Measurements from ENCODE around the gene DCHS1. TPM values are rescaled to one million over a fixed set of nuclear protein-coding genes. Genes with fewer than 3 reads are reported as not detected.

The DCHS1 gene
- polyA plus RNA-seq, 2 donors: 1.7 to 2.0 TPM

GRCh38 chr11:6648501-6648900 is 7.1 kb downstream of the DCHS1 start:
- Histone ChIP-seq H3K9me3 (ENCODE audit: control insufficient read depth in 2 of 2, insufficient read depth in 1 of 2, low read depth in 1 of 2, low read length in 1 of 2) (no peaks in the 10 kb centered on the region), H3K27me3 (ENCODE audit: control insufficient read depth in 1 of 2, insufficient read depth in 2 of 2, low read length in 2 of 2) (no peaks in the 10 kb centered on the region), H3K27ac (ENCODE audit: low read depth in 2 of 2, low read length in 1 of 2) (no peak overlapping the region), H3K36me3 (ENCODE audit: control insufficient read depth in 2 of 2, insufficient read depth in 2 of 2, low read length in 1 of 2) (no peaks in the 10 kb centered on the region), H3K4me3 (ENCODE audit: low read depth in 1 of 2, low read length in 2 of 2) (no peak overlapping the region), H3K4me1 (ENCODE audit: control insufficient read depth in 2 of 2, insufficient read depth in 2 of 2, low read length in 1 of 2) (peaks cover 3 to 9% of the 10 kb centered on the region in 2 donors)
- WGBS, 2 donors: 66 to 67% methylated on average over 1 of the region's 1 CpG

- no peaks in the 10 kb centered on the region for H3K27me3 ChIP-seq (ENCODE audit: control insufficient read depth in 1 of 2, insufficient read depth in 2 of 2, low read length in 2 of 2)
- H3K9me3 ChIP-seq (ENCODE audit: control insufficient read depth in 2 of 2, insufficient read depth in 1 of 2, low read depth in 1 of 2, low read length in 1 of 2): no peaks in the 10 kb centered on the region
- H3K27ac ChIP-seq (ENCODE audit: low read depth in 2 of 2, low read length in 1 of 2): no peak overlapping the region
- H3K4me3 ChIP-seq (ENCODE audit: low read depth in 1 of 2, low read length in 2 of 2): no peak overlapping the region
- H3K4me1 ChIP-seq (ENCODE audit: control insufficient read depth in 2 of 2, insufficient read depth in 2 of 2, low read length in 1 of 2): peaks cover 3 to 9% of the 10 kb centered on the region in 2 donors
- H3K36me3 ChIP-seq (ENCODE audit: control insufficient read depth in 2 of 2, insufficient read depth in 2 of 2, low read length in 1 of 2): no peaks in the 10 kb centered on the region
- 88 to 90% methylated on average over 2 of the region's 2 CpGs for WGBS, 2 donors
These were observed 7.8 kb downstream of the DCHS1 start for GRCh38 chr11:6647836-6648235.

GRCh38 chr11:6646918-6647679 is 8.5 kb downstream of the DCHS1 start:
- Histone ChIP-seq H3K9me3 (ENCODE audit: control insufficient read depth in 2 of 2, insufficient read depth in 1 of 2, low read depth in 1 of 2, low read length in 1 of 2) (no peaks in the 10 kb centered on the region), H3K27me3 (ENCODE audit: control insufficient read depth in 1 of 2, insufficient read depth in 2 of 2, low read length in 2 of 2) (no peaks in the 10 kb centered on the region), H3K4me3 (ENCODE audit: low read depth in 1 of 2, low read length in 2 of 2) (no peak overlapping the region), H3K4me1 (ENCODE audit: control insufficient read depth in 2 of 2, insufficient read depth in 2 of 2, low read length in 1 of 2) (peaks cover 3 to 9% of the 10 kb centered on the region in 2 donors), H3K27ac (ENCODE audit: low read depth in 2 of 2, low read length in 1 of 2) (peak overlapping the region; percentile 45 to 57), H3K36me3 (ENCODE audit: control insufficient read depth in 2 of 2, insufficient read depth in 2 of 2, low read length in 1 of 2) (no peaks in the 10 kb centered on the region)
- 48 to 51% methylated on average over 9 of the region's 9 CpGs for WGBS, 2 donors

- Histone ChIP-seq H3K27ac (ENCODE audit: low read depth in 2 of 2, low read length in 1 of 2) (peak overlapping the region; percentile 45 to 57), H3K27me3 (ENCODE audit: control insufficient read depth in 1 of 2, insufficient read depth in 2 of 2, low read length in 2 of 2) (no peaks in the 10 kb centered on the region), H3K4me3 (ENCODE audit: low read depth in 1 of 2, low read length in 2 of 2) (no peak overlapping the region), H3K9me3 (ENCODE audit: control insufficient read depth in 2 of 2, insufficient read depth in 1 of 2, low read depth in 1 of 2, low read length in 1 of 2) (no peaks in the 10 kb centered on the region), H3K36me3 (ENCODE audit: control insufficient read depth in 2 of 2, insufficient read depth in 2 of 2, low read length in 1 of 2) (no peaks in the 10 kb centered on the region), H3K4me1 (ENCODE audit: control insufficient read depth in 2 of 2, insufficient read depth in 2 of 2, low read length in 1 of 2) (peaks cover 3 to 9% of the 10 kb centered on the region in 2 donors)
- 41 to 54% methylated on average over 3 of the region's 3 CpGs for WGBS, 2 donors
These were observed 9.1 kb downstream of the DCHS1 start for GRCh38 chr11:6646576-6646917.

- Histone ChIP-seq H3K4me3 (ENCODE audit: low read depth in 1 of 2, low read length in 2 of 2) (no peak overlapping the region), H3K27me3 (ENCODE audit: control insufficient read depth in 1 of 2, insufficient read depth in 2 of 2, low read length in 2 of 2) (no peaks in the 10 kb centered on the region), H3K9me3 (ENCODE audit: control insufficient read depth in 2 of 2, insufficient read depth in 1 of 2, low read depth in 1 of 2, low read length in 1 of 2) (no peaks in the 10 kb centered on the region), H3K36me3 (ENCODE audit: control insufficient read depth in 2 of 2, insufficient read depth in 2 of 2, low read length in 1 of 2) (no peaks in the 10 kb centered on the region), H3K4me1 (ENCODE audit: control insufficient read depth in 2 of 2, insufficient read depth in 2 of 2, low read length in 1 of 2) (peaks cover 5 to 9% of the 10 kb centered on the region in 2 donors), H3K27ac (ENCODE audit: low read depth in 2 of 2, low read length in 1 of 2) (peak overlapping the region; percentile 35 to 45)
- WGBS, 2 donors: 59 to 62% methylated on average over 12 of the region's 12 CpGs
These were observed 9.5 kb downstream of the DCHS1 start for GRCh38 chr11:6646071-6646470.

- no peak overlapping the region for H3K27ac ChIP-seq (ENCODE audit: low read depth in 2 of 2, low read length in 1 of 2)
- H3K4me3 ChIP-seq (ENCODE audit: low read depth in 1 of 2, low read length in 2 of 2): no peak overlapping the region
- H3K9me3 ChIP-seq (ENCODE audit: control insufficient read depth in 2 of 2, insufficient read depth in 1 of 2, low read depth in 1 of 2, low read length in 1 of 2): no peaks in the 10 kb centered on the region
- 81 to 85% methylated on average over 7 of the region's 7 CpGs for WGBS, 2 donors
- H3K27me3 ChIP-seq (ENCODE audit: control insufficient read depth in 1 of 2, insufficient read depth in 2 of 2, low read length in 2 of 2): no peaks in the 10 kb centered on the region
- H3K4me1 ChIP-seq (ENCODE audit: control insufficient read depth in 2 of 2, insufficient read depth in 2 of 2, low read length in 1 of 2): peaks cover 6 to 9% of the 10 kb centered on the region in 2 donors
- peaks cover 0 to 2% of the 10 kb centered on the region in 2 donors for H3K36me3 ChIP-seq (ENCODE audit: control insufficient read depth in 2 of 2, insufficient read depth in 2 of 2, low read length in 1 of 2)
These were observed 12.7 kb downstream of the DCHS1 start for GRCh38 chr11:6642957-6643356.

- Histone ChIP-seq H3K36me3 (ENCODE audit: control insufficient read depth in 2 of 2, insufficient read depth in 2 of 2, low read length in 1 of 2) (peaks cover 0 to 2% of the 10 kb centered on the region in 2 donors), H3K27me3 (ENCODE audit: control insufficient read depth in 1 of 2, insufficient read depth in 2 of 2, low read length in 2 of 2) (no peaks in the 10 kb centered on the region), H3K9me3 (ENCODE audit: control insufficient read depth in 2 of 2, insufficient read depth in 1 of 2, low read depth in 1 of 2, low read length in 1 of 2) (no peaks in the 10 kb centered on the region), H3K4me3 (ENCODE audit: low read depth in 1 of 2, low read length in 2 of 2) (no peak overlapping the region), H3K4me1 (ENCODE audit: control insufficient read depth in 2 of 2, insufficient read depth in 2 of 2, low read length in 1 of 2) (peaks cover 1 to 6% of the 10 kb centered on the region in 2 donors), H3K27ac (ENCODE audit: low read depth in 2 of 2, low read length in 1 of 2) (no peak overlapping the region)
- 95 to 96% methylated on average over 26 of the region's 26 CpGs for WGBS, 2 donors
These were observed 14.5 kb downstream of the DCHS1 start for GRCh38 chr11:6640985-6641701.

- no peaks in the 10 kb centered on the region for H3K9me3 ChIP-seq (ENCODE audit: control insufficient read depth in 2 of 2, insufficient read depth in 1 of 2, low read depth in 1 of 2, low read length in 1 of 2)
- WGBS, 2 donors: 95 to 96% methylated on average over 36 of the region's 36 CpGs
These were observed 15.3 kb downstream of the DCHS1 start for GRCh38 chr11:6640036-6640984.

GRCh38 chr11:6638429-6638828 is 17.2 kb downstream of the DCHS1 start:
- WGBS, 2 donors: 71 to 74% methylated on average over 4 of the region's 4 CpGs
- Histone ChIP-seq H3K27ac (ENCODE audit: low read depth in 2 of 2, low read length in 1 of 2) (no peak overlapping the region), H3K4me1 (ENCODE audit: control insufficient read depth in 2 of 2, insufficient read depth in 2 of 2, low read length in 1 of 2) (peaks cover 0 to 3% of the 10 kb centered on the region in 2 donors), H3K27me3 (ENCODE audit: control insufficient read depth in 1 of 2, insufficient read depth in 2 of 2, low read length in 2 of 2) (no peaks in the 10 kb centered on the region), H3K9me3 (ENCODE audit: control insufficient read depth in 2 of 2, insufficient read depth in 1 of 2, low read depth in 1 of 2, low read length in 1 of 2) (no peaks in the 10 kb centered on the region), H3K4me3 (ENCODE audit: low read depth in 1 of 2, low read length in 2 of 2) (no peak overlapping the region), H3K36me3 (ENCODE audit: control insufficient read depth in 2 of 2, insufficient read depth in 2 of 2, low read length in 1 of 2) (peaks cover 0 to 2% of the 10 kb centered on the region in 2 donors)

More at GRCh38 chr11:6640036-6640984, 15.3 kb downstream of the DCHS1 start:
- Histone ChIP-seq H3K27ac (ENCODE audit: low read depth in 2 of 2, low read length in 1 of 2) (no peak overlapping the region), H3K27me3 (ENCODE audit: control insufficient read depth in 1 of 2, insufficient read depth in 2 of 2, low read length in 2 of 2) (no peaks in the 10 kb centered on the region), H3K36me3 (ENCODE audit: control insufficient read depth in 2 of 2, insufficient read depth in 2 of 2, low read length in 1 of 2) (peaks cover 0 to 2% of the 10 kb centered on the region in 2 donors), H3K4me1 (ENCODE audit: control insufficient read depth in 2 of 2, insufficient read depth in 2 of 2, low read length in 1 of 2) (peaks cover 0 to 3% of the 10 kb centered on the region in 2 donors), H3K4me3 (ENCODE audit: low read depth in 1 of 2, low read length in 2 of 2) (no peak overlapping the region)
